K562 (cell line): ENCODE data around the gene RPL38. TPM values are rescaled to one million over a fixed set of nuclear protein-coding genes. Genes with fewer than 3 reads are reported as not detected.

Experiments used
- ADNP ChIP-seq: fragments of 200-800 bp; sonication (Bioruptor generic); IDR thresholded peaks from 2 replicates; pipeline ENCODE4 v1.6.1; 2016; ENCODE audit warnings: missing genetic modification characterization, missing compliant biosample characterization
- ATF1 ChIP-seq, 2 experiments: fragments of 450-650 bp in 1 of 2; IDR thresholded peaks; 2 replicates each; pipeline ENCODE4 v1.6.1; 2016; ENCODE audit warnings: missing compliant biosample characterization in 1 of 2, missing genetic modification characterization in 1 of 2
- BCLAF1 ChIP-seq, 2 experiments: fragments of 450-650 bp in 1 of 2; IDR thresholded peaks; 2 replicates each; pipeline ENCODE4 v1.6.1; 2011 to 2017; ENCODE audit warnings: low read depth in 2 of 2, antibody characterized with exemption in 1 of 2, borderline replicate concordance in 1 of 2, low read length in 1 of 2, mild to moderate bottlenecking in 1 of 2, mixed read lengths in 1 of 2; ENCODE audit not compliant: control insufficient read depth in 1 of 2
- CEBPG ChIP-seq, 3 experiments: fragments of 200-800 bp in 1 of 3; sonication (Bioruptor generic) in 1 of 3; sonication (generic) in 1 of 3; formaldehyde crosslinking in 1 of 3; IDR thresholded peaks in 2 of 3; conservative IDR thresholded peaks in 1 of 3; 2 replicates each; pipeline versions ENCODE4 v1.6.1 to v1.8.0; 2016 to 2022; ENCODE audit warnings: missing compliant biosample characterization in 2 of 3, missing genetic modification characterization in 2 of 3, mild to moderate bottlenecking in 1 of 3, missing genetic modification reagents in 1 of 3
- CREB1 ChIP-seq, 2 experiments: sonication (generic) in 1 of 2; formaldehyde crosslinking in 1 of 2; IDR thresholded peaks; 2 replicates each; pipeline versions ENCODE4 v1.6.1 to v1.8.0; 2012 to 2022; ENCODE audit warnings: inconsistent platforms in 1 of 2, mild to moderate bottlenecking in 1 of 2, missing genetic modification reagents in 1 of 2, moderate library complexity in 1 of 2
- GATAD2B ChIP-seq: fragments of 450-650 bp; IDR thresholded peaks from 2 replicates; pipeline ENCODE4 v1.6.1; 2017; ENCODE audit warnings: mild to moderate bottlenecking, borderline replicate concordance
- HNRNPL ChIP-seq: fragments of 200-400 bp; formaldehyde crosslinking; IDR thresholded peaks from 2 replicates; pipeline ENCODE4 v1.6.1; 2017; ENCODE audit warnings: low read depth, mild to moderate bottlenecking, low read length
- MLX ChIP-seq, 2 experiments: fragments of 450-650 bp in 1 of 2; sonication (generic) in 1 of 2; formaldehyde crosslinking; conservative IDR thresholded peaks; 2 replicates each; pipeline versions ENCODE4 v1.4.0 to v1.8.1; 2020 to 2022; ENCODE audit warnings: mild to moderate bottlenecking in 1 of 2, missing genetic modification reagents in 1 of 2
- RCOR1 ChIP-seq, 2 experiments: IDR thresholded peaks; 2 replicates each; pipeline ENCODE4 v1.6.1; 2012; ENCODE audit warnings: low read depth in 2 of 2, low read length in 2 of 2, borderline replicate concordance in 1 of 2, improper control_type of control experiment in 1 of 2
- SIN3B ChIP-seq: fragments of 450-650 bp; IDR thresholded peaks from 2 replicates; pipeline ENCODE4 v1.6.1; 2017; ENCODE audit warnings: low read depth, mild to moderate bottlenecking, moderate library complexity
- SLC30A9 ChIP-seq: fragments of 250-450 bp; sonication (Bioruptor Pico); IDR thresholded peaks from 2 replicates; pipeline ENCODE4 v1.8.0; 2022; ENCODE audit warnings: mild to moderate bottlenecking, moderate library complexity
- TSHZ1 ChIP-seq: fragments of 250-450 bp; sonication (Bioruptor Pico); IDR thresholded peaks from 2 replicates; pipeline ENCODE4 v1.4.0; 2020; ENCODE audit warnings: mild to moderate bottlenecking, moderate library complexity
- ZBTB34 ChIP-seq: fragments of 250-450 bp; sonication (Bioruptor Pico); IDR thresholded peaks from 2 replicates; pipeline ENCODE4 v1.8.0; 2021; ENCODE audit warnings: mild to moderate bottlenecking, moderate library complexity
- ZNF41 ChIP-seq: fragments of 250-450 bp; sonication (Bioruptor Pico); conservative IDR thresholded peaks from 2 replicates; pipeline ENCODE4 v1.4.0; 2020; ENCODE audit warnings: mild to moderate bottlenecking
- ZNF79 ChIP-seq: fragments of 250-450 bp; sonication (Bioruptor Pico); IDR thresholded peaks from 2 replicates; pipeline ENCODE4 v1.4.0; 2020; ENCODE audit warnings: low read depth, mild to moderate bottlenecking, moderate library complexity
- polyA plus RNA-seq, 8 experiments: library from polyadenylated mRNA; depleted of rRNA in 4 of 8; stranded (reverse) in 5 of 8; unstranded in 3 of 8; fragments of >200 nt; fragmentation: Nextera tagmentation in 2 of 8; fragmentation: Illumina TruSeq in 1 of 8; extraction: Ambion mirVana in 2 of 8; extraction: Trizol in 1 of 8; gene quantifications; 2 replicates each; pipeline versions ENCODE4 v1.2.1 to v1.2.3, GENCODE V29; 2011 to 2014; ENCODE audit warnings: inconsistent platforms in 1 of 8, missing spikeins in 1 of 8
- total RNA-seq, 7 experiments: library from RNA; depleted of rRNA in 6 of 7; stranded (reverse); fragments of >200 nt in 6 of 7; fragmentation: Illumina TruSeq in 2 of 7; extraction: Trizol in 2 of 7; gene quantifications; 2 replicates each; pipeline versions ENCODE4 v1.2.1 to v1.2.3, GENCODE V29; 2011 to 2021; ENCODE audit warnings: low replicate concordance in 1 of 7

The RPL38 gene
- total and polyA plus RNA-seq, 9 of the 15 experiments (the other 6 are each of a cell fraction or from before 2014, with no cell fraction given), result 1,224 to 3,864 (median 1,939) TPM

GRCh38 chr17:74203439-74204240 lies at the start of gene RPL38 (continued):
- TF ChIP-seq MLX (CRISPR knock-in tag; conservative IDR thresholded peaks at IDR 0.05) (no peak), TSHZ1 (no peak), SLC30A9 (CRISPR knock-in tag) (no peak), ADNP (no peak), RCOR1 (IDR thresholded peaks at IDR 0.05; ENCODE audit: borderline replicate concordance in 1 of 2, low read depth in 2 of 2, low read length in 2 of 2) (peak; percentile 34 to 84; a peak in 2 of 4 replicates), HNRNPL (peak; percentile 50; the same call in 1 of the 2 replicates), ATF1 (CRISPR knock-in tag; IDR thresholded peaks at IDR 0.05) (no peak), ATF1 (tag; IDR thresholded peaks at IDR 0.05) (peak; percentile 68), CREB1 (IDR thresholded peaks at IDR 0.05) (peak; percentile 31), CREB1 (CRISPR knock-in tag; IDR thresholded peaks at IDR 0.05) (peak; percentile 57; the same call in 1 of the 2 replicates), CEBPG (CRISPR knock-in tag; IDR thresholded peaks at IDR 0.05) (no peak), CEBPG (tag; conservative IDR thresholded peaks at IDR 0.05 in 1 of 2, IDR thresholded peaks at IDR 0.05 in 1 of 2) (no peak), ZBTB34 (CRISPR knock-in tag) (no peak), GATAD2B (peak; percentile 29; the same call in 1 of the 2 replicates), BCLAF1 (IDR thresholded peaks at IDR 0.05; ENCODE audit: borderline replicate concordance in 1 of 2, control insufficient read depth in 1 of 2, low read depth in 2 of 2, low read length in 1 of 2) (no peak), ZNF79 (CRISPR knock-in tag) (no peak), ZNF41 (no peak), SIN3B (peak; percentile 78)
